ENCODE data around the gene ZNF319.

- no peak for TF ChIP-seq EZH2 (IDR thresholded peaks at IDR 0.05; ENCODE audit: low read depth, unreplicated experiment)
- TF ChIP-seq, protein P1, sequence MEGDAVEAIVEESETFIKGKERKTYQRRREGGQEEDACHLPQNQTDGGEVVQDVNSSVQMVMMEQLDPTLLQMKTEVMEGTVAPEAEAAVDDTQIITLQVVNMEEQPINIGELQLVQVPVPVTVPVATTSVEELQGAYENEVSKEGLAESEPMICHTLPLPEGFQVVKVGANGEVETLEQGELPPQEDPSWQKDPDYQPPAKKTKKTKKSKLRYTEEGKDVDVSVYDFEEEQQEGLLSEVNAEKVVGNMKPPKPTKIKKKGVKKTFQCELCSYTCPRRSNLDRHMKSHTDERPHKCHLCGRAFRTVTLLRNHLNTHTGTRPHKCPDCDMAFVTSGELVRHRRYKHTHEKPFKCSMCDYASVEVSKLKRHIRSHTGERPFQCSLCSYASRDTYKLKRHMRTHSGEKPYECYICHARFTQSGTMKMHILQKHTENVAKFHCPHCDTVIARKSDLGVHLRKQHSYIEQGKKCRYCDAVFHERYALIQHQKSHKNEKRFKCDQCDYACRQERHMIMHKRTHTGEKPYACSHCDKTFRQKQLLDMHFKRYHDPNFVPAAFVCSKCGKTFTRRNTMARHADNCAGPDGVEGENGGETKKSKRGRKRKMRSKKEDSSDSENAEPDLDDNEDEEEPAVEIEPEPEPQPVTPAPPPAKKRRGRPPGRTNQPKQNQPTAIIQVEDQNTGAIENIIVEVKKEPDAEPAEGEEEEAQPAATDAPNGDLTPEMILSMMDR (conservative IDR thresholded peaks at IDR 0.05; ENCODE audit: low read depth in 2 of 2), result no peak
Observed at GRCh38 chr16:57970319-57970718, 30.2 kb downstream of the ZNF319 start.
